Upper lobe of left lung (tissue), 4 donors: Measurements from ENCODE around the gene TCF25.

Experiments used
- CTCF ChIP-seq, 6 experiments: fragments of 450-650 bp in 4 of 6; fragments of 200-600 bp in 2 of 6; sonication (generic) in 2 of 6; IDR thresholded peaks; one replicate each; pipeline ENCODE4 v1.5.1; 2016 to 2019; ENCODE audit warnings: antibody characterized with exemption in 6 of 6
- POLR2A ChIP-seq, 4 donors: fragments of 450-650 bp; IDR thresholded peaks; one replicate each; pipeline ENCODE4 v1.5.1; 2016 to 2017; ENCODE audit warnings: antibody characterized with exemption in 4 of 4, mild to moderate bottlenecking in 2 of 4

DNA sequence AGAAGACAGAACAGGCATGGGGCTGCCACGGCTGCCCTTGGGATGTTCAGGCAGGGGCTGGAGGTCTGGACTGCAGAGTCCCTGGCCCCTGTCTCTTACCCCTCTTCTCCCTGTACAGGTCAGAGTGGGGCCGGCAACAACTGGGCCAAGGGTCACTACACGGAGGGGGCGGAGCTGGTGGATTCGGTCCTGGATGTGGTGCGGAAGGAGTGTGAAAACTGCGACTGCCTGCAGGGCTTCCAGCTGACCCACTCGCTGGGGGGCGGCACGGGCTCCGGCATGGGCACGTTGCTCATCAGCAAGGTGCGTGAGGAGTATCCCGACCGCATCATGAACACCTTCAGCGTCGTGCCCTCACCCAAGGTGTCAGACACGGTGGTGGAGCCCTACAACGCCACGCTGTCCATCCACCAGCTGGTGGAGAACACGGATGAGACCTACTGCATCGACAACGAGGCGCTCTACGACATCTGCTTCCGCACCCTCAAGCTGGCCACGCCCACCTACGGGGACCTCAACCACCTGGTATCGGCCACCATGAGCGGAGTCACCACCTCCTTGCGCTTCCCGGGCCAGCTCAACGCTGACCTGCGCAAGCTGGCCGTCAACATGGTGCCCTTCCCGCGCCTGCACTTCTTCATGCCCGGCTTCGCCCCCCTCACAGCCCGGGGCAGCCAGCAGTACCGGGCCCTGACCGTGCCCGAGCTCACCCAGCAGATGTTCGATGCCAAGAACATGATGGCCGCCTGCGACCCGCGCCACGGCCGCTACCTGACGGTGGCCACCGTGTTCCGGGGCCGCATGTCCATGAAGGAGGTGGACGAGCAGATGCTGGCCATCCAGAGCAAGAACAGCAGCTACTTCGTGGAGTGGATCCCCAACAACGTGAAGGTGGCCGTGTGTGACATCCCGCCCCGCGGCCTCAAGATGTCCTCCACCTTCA, 61.5 kb downstream of the TCF25 start:
- TF ChIP-seq POLR2A (IDR thresholded peaks at IDR 0.05) (no peak), CTCF (IDR thresholded peaks at IDR 0.05) (no peak)
